HG02759 (cell line): Measurements from ENCODE around the gene ACTG1.
"Not testable (repeated sequence)": the region's sequence is repeated elsewhere in the genome, so short reads cannot be mapped to it uniquely, and the experiment has no call there.

ENCODE experiments used
- ATAC-seq: cut with Tn5 transposase; IDR thresholded peaks from one replicate; pipeline ENCODE4 v1.9.1; 2021; ENCODE audit warnings: mild to moderate bottlenecking, moderate library complexity; ENCODE audit not compliant: unreplicated experiment

Gene ACTG1

DNA sequence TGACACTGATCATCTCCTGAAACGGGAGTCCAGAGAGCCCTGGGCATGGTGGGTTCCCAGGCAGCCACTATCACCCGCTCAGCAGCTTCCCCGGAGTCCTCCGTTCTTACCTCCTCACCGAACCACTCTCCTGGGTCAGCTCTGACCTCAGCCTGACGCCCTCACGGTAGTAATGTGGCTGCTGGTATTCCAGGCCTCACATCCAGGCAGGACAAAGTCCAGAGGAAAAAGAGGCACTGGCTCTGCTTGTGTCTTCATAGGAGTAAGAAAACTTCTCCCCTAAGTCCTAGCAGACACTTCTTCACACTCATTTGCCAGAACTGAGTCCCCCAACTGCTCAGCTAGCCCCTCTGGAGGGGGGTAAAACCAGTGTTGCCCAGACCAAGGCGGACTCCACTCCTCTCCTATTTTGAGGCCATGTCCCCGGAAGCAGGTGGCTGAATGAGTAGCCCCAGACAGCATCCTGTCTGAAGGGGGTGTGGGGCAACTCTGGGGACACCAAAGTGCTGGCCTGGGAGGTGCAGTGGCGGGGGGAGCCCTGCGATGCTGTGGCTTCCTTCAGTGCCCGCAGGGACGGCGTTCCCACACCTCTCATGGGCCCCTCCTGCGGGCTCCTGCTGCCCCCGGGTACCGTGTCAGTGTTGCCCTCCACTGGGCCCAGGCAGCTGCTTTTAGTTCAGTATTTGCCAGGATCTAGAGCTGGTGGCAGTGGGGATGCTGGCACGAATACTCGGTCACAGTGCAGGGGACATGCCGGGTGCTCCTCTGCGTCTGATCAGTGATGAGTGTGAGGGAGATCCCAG is 20.9 kb upstream of the ACTG1 start:
- no peak for ATAC-seq

- no peak for ATAC-seq
Observed at GRCh38 chr17:81532490-81533287, 20.1 kb upstream of the ACTG1 start.

DNA sequence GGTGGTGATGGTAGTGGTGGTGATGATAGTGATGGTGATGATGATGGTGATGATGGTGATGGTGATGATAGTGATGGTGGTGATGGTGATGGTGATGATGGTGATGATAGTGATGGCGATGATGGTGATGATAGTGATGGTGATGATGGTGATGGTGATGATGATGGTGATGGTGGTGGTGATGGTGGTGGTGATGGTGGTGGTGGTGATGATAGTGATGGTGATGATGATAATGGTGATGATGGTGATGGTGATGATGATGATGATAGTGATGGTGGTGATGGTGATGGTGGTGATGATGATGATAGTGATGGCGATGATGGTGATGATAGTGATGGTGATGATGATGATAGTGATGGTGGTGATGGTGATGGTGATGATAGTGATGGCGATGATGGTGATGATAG is 19.4 kb upstream of the ACTG1 start:
- not testable (repeated sequence) for ATAC-seq

- not testable (repeated sequence) for ATAC-seq
Observed at GRCh38 chr17:81531013-81531412, 18.4 kb upstream of the ACTG1 start.

- no peak for ATAC-seq
Observed at GRCh38 chr17:81529437-81529803, 16.8 kb upstream of the ACTG1 start.

GRCh38 chr17:81528651-81529436 is 16.2 kb upstream of the ACTG1 start:
- no peak for ATAC-seq

DNA sequence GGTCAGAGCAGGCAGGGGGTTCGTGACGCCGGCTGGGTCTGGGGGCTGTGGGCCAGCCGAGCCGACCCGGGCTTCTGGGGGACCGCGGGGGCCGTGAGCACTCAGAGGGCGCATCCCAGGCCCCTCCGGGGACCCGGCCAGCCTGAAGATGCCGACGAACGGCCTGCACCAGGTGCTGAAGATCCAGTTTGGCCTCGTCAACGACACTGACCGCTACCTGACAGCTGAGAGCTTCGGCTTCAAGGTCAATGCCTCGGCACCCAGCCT is 15.7 kb upstream of the ACTG1 start:
- ATAC-seq = no peak

- no peak for ATAC-seq
Observed at GRCh38 chr17:81527591-81528383, 15.2 kb upstream of the ACTG1 start, which contains the start of gene FSCN2. Gene FSCN2 (plus strand): TSS chr17:81528377. CDS start chr17:81528532, 155 bp downstream.

DNA sequence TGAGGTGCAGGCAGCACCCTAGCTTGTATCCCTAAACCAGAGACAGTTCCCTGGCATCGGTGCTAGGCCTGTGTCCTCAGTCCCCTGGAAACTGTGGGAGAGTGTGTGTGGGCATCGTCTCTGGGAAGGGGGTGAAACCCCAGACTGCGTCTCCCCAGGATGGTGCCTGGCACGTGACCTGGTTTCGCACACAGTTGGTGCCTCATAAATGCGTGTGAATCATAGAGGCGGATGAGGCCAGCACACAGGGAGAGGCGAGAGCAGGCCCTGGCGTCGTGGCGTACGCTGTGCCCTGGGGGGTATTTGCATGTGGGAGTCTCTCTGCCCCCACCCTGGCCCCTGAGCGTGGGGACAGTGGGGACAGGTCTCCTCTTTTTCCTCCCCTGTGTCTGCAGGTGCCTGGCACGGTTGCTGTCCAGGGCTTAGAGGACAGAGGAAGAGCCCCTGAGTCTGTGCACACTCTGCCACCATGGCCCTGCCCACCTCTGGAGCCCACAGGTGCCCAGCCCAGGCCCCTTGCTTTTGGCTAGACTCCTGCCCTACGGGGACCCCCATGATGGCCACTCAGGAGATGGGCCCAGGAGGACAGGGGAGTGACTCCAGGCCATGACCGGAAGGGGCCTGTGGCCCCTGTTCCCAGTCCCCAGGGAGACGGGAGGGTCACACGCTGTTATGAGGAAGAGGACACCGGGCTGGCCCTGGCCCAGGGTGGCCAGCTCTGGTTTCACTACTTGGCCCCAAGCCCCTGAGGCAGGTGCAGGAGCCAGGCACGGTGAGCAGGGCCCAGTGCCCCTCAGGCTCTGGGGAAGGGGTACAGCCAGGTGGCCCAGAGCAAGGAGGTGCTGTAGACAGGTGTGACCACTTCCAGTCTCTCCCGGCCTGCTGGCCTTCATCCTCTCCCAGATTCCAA is 14.3 kb upstream of the ACTG1 start:
- no peak for ATAC-seq

DNA sequence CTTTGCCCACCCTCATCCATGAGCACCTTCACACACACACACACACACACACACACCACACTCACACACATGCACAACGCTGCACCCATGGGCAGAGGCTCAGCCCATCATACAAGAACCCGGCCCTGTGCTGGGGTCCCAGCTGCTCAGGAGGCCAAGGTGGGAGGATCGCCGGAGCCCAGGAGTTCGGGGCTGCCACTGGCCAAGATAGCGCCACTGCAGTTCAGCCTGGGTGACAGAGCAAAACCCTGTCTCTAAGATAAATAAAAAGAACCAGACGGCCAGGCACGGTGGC is 12.2 kb upstream of the ACTG1 start:
- no peak for ATAC-seq

GRCh38 chr17:81524039-81524864 is 11.7 kb upstream of the ACTG1 start:
- ATAC-seq = no peak

DNA sequence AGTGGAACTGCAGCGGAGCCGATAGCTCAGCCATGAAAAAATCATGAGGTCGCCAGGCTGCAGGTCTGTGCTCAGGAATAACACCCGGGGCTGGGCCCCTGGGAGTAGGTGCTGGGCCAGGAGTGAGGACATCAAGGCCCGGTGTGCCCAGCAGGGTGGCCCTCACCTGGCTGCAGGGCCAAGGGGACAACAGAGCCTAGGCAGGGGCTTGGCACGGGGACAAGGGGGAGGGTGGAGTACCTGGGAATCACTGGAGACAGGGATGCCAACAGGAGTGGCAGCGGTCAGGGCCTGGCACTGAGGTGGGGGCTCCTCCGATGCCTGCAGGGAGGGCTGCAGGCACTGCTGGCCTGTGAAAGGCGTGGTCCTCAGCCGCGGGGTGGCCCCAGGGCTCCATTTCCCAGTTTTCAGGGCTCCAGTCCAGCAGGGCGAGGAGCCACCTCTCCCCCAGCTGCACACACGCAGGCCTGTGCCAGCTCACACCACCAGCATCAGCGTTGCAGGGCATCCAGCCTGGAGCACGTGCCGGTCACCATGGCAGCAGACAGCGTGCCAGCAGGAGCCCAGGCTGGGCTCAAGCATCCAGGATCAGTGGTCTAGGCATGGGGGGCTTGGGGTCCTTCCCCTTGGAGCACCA is 10.9 kb upstream of the ACTG1 start:
- no peak for ATAC-seq

DNA sequence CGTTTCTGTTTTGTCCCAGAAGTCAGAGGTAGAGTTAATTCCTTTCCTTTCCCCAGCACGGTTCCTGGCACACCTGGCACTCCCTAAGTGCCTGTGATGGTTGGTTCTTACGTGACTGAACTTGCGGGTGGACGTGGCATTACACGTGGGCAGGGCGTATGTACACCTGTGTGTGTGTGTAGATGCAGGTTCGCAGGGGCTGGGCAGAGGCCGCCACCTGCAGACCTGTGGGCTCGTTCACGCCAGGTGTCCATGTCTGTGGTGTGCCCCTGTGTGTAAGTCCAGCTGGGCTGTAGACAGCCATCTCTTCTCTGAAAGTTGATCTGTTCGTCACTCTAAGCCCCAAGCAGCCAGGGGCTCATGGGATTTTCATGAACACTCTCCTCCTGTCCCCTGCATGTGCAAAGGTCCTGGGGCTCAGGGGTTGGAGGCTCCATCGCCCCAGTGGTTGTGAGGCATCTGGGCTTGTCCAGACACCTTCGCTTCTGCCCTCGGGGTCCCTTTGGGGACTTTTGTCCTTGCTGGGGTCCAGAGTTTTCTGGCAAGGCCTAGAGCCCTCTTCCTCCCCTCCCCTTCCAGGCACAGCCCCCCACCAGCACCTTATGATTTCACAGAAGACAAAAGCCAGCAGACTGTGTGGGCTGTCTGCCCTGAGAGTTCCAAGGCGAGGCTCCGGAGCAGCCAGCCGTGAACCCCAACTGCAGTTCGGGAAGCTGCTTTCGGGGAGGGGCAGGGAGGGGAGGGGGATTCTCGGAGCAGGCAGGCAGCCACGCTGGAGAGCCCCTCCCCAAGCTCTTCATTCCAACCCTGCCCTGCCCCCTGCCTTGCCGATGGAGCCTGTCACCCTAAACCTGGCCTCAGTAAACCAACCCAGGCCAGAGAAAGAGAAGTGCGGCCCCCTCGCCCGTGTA is 10.1 kb upstream of the ACTG1 start:
- no peak for ATAC-seq

DNA sequence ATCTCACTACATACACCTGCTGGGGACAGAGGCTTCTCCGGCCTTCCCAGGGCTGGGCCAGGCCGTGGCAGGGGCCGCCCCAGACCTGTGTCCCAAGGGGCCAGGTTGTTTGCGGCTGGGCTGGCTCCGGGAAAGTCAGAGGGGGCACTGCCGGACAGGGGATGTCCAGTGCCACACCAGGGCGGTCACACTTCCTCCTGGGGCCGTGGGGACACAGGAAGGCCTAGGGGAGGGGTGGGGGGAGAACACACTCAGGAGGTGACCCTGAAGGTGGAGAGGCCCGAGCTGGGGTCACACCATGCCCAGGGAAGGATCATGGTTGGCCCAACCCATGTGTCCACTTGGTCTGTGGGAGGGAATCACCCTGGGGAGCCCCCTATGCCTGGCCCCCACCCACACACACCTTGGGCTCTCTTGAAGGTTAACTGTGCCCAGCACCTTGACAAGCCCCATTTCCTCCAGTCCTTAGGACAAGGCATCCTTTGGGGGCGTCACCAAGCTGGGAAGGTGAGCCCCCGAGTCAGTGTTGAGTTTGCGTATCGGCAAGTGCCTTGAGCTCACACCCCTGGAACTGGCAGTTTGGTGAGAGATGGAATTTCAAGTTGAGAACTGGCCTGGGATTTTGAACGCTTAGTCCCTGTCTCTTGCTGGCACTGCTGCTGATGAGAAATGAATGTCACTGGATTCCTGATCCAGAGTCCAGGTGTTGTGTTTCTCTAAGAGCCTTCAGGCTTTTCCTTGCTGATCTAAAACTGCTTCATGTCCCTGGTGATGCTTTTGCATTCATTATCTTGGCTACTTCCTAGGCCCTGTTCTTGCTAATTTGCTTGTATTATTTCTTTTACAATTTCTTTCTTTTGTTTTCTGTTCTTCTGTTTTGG is 7.7 kb upstream of the ACTG1 start:
- ATAC-seq = no peak

GRCh38 chr17:81519284-81520020 is 6.9 kb upstream of the ACTG1 start:
- no peak for ATAC-seq

DNA sequence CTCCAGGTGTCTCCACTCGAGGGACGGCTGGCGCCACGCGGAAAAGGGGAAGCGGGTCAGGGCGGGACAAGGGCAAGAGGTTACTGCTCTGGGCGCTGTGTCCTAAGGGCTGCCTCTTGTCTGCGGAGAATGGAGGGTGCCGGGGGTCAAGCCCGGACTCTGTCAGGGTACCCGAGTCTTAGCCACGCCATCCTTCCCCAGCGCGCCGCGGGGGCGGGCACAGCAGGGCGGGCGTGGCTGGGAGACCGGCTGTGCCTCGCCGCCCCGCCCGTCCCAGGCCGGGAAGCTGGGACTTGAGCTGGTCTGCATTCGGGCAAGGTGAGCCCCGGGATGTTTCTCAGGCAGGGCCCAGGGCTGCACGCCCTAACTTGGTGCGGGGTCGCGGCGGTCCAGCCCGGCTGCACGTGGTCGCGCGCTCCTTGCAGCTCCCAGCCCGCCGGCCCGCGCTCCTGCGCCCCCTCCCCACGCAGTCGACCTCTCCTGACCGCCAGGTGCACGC is 6.2 kb upstream of the ACTG1 start:
- ATAC-seq = no peak
